B cell (primary cell): ENCODE results near the gene CRK. TPM values are rescaled to one million over a fixed set of nuclear protein-coding genes. Genes with fewer than 3 reads are reported as not detected.

Source experiments
- ATAC-seq: fragments of 200-7000 bp; cut with Tn5 transposase; one replicate; pipeline ENCODE4 v1.10.0; 2021; ENCODE audit warnings: low read depth, mild to moderate bottlenecking, moderate number of reproducible peaks, moderate library complexity
- CTCF ChIA-PET: fragments of 350-600 bp; sonication (Branson Sonifier 250); formaldehyde crosslinking; loops from one replicate; lab custom pipeline; 2021; ENCODE audit warnings: antibody characterized with exemption, inconsistent platforms; lab: Charles Lee
- POLR2A ChIA-PET: fragments of 350-600 bp; sonication (Branson Sonifier 250); formaldehyde crosslinking; loops from one replicate; lab custom pipeline; 2021; ENCODE audit warnings: antibody characterized with exemption; lab: Charles Lee
- DNase-seq: peaks from one replicate; pipeline ENCODE4 v3.0.0; 2013
- H2AFZ ChIP-seq: 2 replicates; pipeline ENCODE4 v1.6.1; 2012; ENCODE audit warnings: mild to moderate bottlenecking, low read depth, low read length; ENCODE audit not compliant: insufficient read depth, poor library complexity, severe bottlenecking
- H3K27ac ChIP-seq, 2 donors: 1 replicate in 1 of 2; 2 replicates in 1 of 2; pipeline ENCODE4 v1.5.1; 2012 to 2013; ENCODE audit warnings: low read length in 2 of 2, mild to moderate bottlenecking in 2 of 2, moderate library complexity in 1 of 2
- H3K27me3 ChIP-seq, 4 experiments: fragments of 200-600 bp in 1 of 4; sonication (generic) in 1 of 4; replicated peaks in 1 of 4; 1 replicate in 2 of 4; 2 replicates in 2 of 4; pipeline versions ENCODE4 v1.6.1 to v1.7.0; 2013 to 2016; ENCODE audit warnings: low read length in 3 of 4, mild to moderate bottlenecking in 2 of 4, mixed read lengths in 1 of 4, moderate library complexity in 1 of 4; ENCODE audit not compliant: insufficient read depth in 4 of 4, control insufficient read depth in 3 of 4; ENCODE audit errors: control extremely low read depth in 1 of 4
- H3K36me3 ChIP-seq, 2 experiments: replicated peaks in 1 of 2; 1 replicate in 1 of 2; 2 replicates in 1 of 2; pipeline versions ENCODE4 v1.6.1 to v1.7.1; 2013; ENCODE audit warnings: low read length in 1 of 2; ENCODE audit not compliant: insufficient read depth in 2 of 2, control insufficient read depth in 1 of 2; ENCODE audit errors: control extremely low read depth in 1 of 2, extremely low read depth in 1 of 2
- H3K4me1 ChIP-seq, 2 donors: fragments of 200-600 bp in 1 of 2; sonication (generic) in 1 of 2; 1 replicate in 1 of 2; 2 replicates in 1 of 2; pipeline versions ENCODE4 v1.5.1 to v1.6.1; 2013 to 2017; ENCODE audit warnings: low read length in 2 of 2; ENCODE audit not compliant: control insufficient read depth in 2 of 2, insufficient read depth in 2 of 2
- H3K4me2 ChIP-seq: replicated peaks from 2 replicates; pipeline ENCODE3; 2012; ENCODE audit warnings: mild to moderate bottlenecking, low read depth, low read length; ENCODE audit not compliant: poor library complexity, severe bottlenecking
- H3K4me3 ChIP-seq, 5 experiments: fragments of 200-600 bp in 1 of 5; sonication (generic) in 1 of 5; 1 replicate in 3 of 5; 2 replicates in 2 of 5; pipeline versions ENCODE4 v1.5.1 to v1.7.0; 2011 to 2016; ENCODE audit warnings: low read length in 4 of 5, mild to moderate bottlenecking in 4 of 5, low read depth in 2 of 5, control low read depth in 1 of 5, moderate library complexity in 1 of 5; ENCODE audit not compliant: insufficient read depth in 1 of 5; ENCODE audit errors: control extremely low read depth in 1 of 5, extremely low read depth in 1 of 5
- H3K79me2 ChIP-seq: fragments of 200-600 bp; sonication (generic); one replicate; pipeline ENCODE4 v1.6.0; 2016; ENCODE audit warnings: low read length; ENCODE audit not compliant: control insufficient read depth, insufficient read depth
- H3K9ac ChIP-seq: fragments of 200-600 bp; sonication (generic); 2 replicates; pipeline ENCODE4 v1.6.1; 2017; ENCODE audit warnings: mild to moderate bottlenecking, low read length, moderate library complexity
- H3K9me3 ChIP-seq, 3 donors: one replicate each; pipeline versions ENCODE4 v1.6.1 to v1.7.1; 2013; ENCODE audit warnings: low read length in 2 of 3; ENCODE audit not compliant: control insufficient read depth in 2 of 3, insufficient read depth in 1 of 3; ENCODE audit errors: control extremely low read depth in 1 of 3
- H4K20me1 ChIP-seq: 2 replicates; pipeline ENCODE4 v1.6.0; 2012; ENCODE audit warnings: mild to moderate bottlenecking, low read length; ENCODE audit not compliant: insufficient read depth, control insufficient read depth, poor library complexity, severe bottlenecking
- H3K27ac Mint-ChIP-seq: one replicate; pipeline ENCODE4 v1.8.0; 2021; ENCODE audit warnings: mixed read lengths
- H3K27me3 Mint-ChIP-seq: one replicate; pipeline ENCODE4 v1.8.0; 2021; ENCODE audit warnings: mixed read lengths
- H3K4me1 Mint-ChIP-seq: one replicate; pipeline ENCODE4 v1.8.0; 2021; ENCODE audit warnings: mixed read lengths
- H3K4me3 Mint-ChIP-seq: one replicate; pipeline ENCODE4 v1.8.0; 2021; ENCODE audit warnings: mixed read lengths
- H3K9me3 Mint-ChIP-seq: one replicate; pipeline ENCODE4 v1.8.0; 2022; ENCODE audit warnings: mixed read lengths; ENCODE audit not compliant: insufficient read depth
- EZH2 ChIP-seq: IDR thresholded peaks from 2 replicates; pipeline ENCODE4 v1.6.1; 2012; ENCODE audit warnings: borderline replicate concordance, low read depth, mild to moderate bottlenecking, moderate library complexity, low read length; ENCODE audit not compliant: insufficient read depth, poor library complexity, severe bottlenecking
- whole genome bisulfite sequencing: methylation state at CpG from one replicate; pipeline ENCODE4 v1.1.5; 2013; ENCODE audit warnings: missing lambda C conversion rate; ENCODE audit not compliant: insufficient coverage; 5-methylcytosine and 5-hydroxymethylcytosine counted together
- intact Hi-C: fragments of 100-400 bp; cut with micrococcal nuclease; formaldehyde crosslinking; loops from one replicate; pipeline ENCODE4 v1.10.0; 2022
- polyA plus RNA-seq: library from polyadenylated mRNA; depleted of rRNA; stranded (reverse); fragments of >200 nt; gene quantifications from 2 replicates; pipeline ENCODE4 v1.2.3, GENCODE V29; 2012
- total RNA-seq, 2 donors: library from RNA; stranded (reverse); fragments of 120-200 nt in 1 of 2; gene quantifications; 1 replicate in 1 of 2; 2 replicates in 1 of 2; pipeline versions ENCODE4 v1.2.3 to v1.2.4, GENCODE V29; 2013 to 2022
- TF ChIP-seq, protein P1 (sequence below): fragments of 200-600 bp; IDR thresholded peaks from one replicate; pipeline ENCODE4 v1.8.0; 2022; ENCODE audit warnings: antibody characterized with exemption, mild to moderate bottlenecking

CRK gene
- total and polyA plus RNA-seq, 2 donors (not counting 1 experiment from before 2014, with no cell fraction given): 8.2 to 36.4 TPM

DNA sequence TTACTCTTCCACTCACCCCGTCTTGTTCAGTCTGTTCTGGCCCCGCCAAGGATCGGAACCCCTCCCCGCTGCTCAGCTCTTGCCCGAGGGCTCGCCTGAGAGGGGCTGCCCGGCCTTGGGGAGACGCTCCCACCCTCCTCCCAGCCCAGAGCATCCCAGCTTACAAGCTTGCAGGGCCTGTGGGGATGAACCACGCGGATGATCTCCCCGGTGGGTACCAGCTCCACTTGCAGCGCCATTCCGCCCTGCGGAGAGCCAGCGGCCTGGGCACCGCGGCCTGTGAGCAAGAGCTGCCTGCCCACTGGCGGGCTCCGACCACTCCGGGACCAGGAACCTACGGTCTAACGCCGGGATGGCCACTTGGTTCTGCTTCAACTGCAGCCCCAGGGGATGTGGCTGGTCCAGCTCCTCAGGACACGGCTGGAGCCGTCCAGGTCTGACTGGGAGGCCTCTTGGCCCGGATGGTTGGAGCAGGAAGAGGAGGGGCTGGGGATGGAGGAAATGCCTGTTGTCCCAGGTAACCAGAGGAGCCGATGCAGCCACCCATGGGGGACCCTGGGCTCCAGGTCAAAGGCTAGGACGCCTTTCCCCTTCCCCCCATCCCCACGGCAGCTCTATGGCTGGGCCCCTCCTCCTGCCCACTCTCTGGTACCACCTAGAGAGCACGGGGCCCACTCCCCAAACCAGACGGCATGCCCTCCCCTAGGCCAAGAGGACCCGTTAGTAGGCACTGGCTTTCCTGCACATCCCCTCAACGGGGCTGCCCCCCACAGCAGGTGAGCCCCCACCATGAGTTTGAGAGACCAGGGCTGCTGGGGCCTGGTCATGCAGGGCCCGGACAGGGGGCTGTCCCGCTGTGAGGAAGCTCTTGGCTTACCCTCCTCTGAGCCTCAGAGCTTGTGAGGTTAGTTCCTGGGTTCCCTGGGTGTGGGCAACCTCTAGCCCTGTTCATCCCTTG, 36.5 kb upstream of the CRK start, which contains the start of gene MYO1C:
Gene MYO1C (minus strand): TSS at position 438 of the 958 bp plus-strand sequence. CDS start 199 bp downstream, at position 239.
- H3K4me1 ChIP-seq: peaks cover 29 to 42% of the 10 kb centered on the region in 2 donors
- intact Hi-C loops: no loop called here
- peaks cover 6% of the 10 kb centered on the region for H3K79me2 ChIP-seq
- H2AFZ ChIP-seq: peak within 1 kb of the TSS; percentile 77
- peak within 1 kb of the TSS; percentile 66 for H3K9ac ChIP-seq
- ATAC-seq: no peak
- no peak within 1 kb of the TSS for H3K27ac ChIP-seq
- peaks cover 13% of the 10 kb centered on the region for H4K20me1 ChIP-seq
- Mint-ChIP-seq H3K27me3 (no peaks in the 10 kb centered on the region), H3K9me3 (no peaks in the 10 kb centered on the region), H3K4me1 (peaks cover 38% of the 10 kb centered on the region), H3K4me3 (peak within 1 kb of the TSS; percentile 87), H3K27ac (peak within 1 kb of the TSS; percentile 81)
- 62% methylated on average over 32 of the region's 35 CpGs for WGBS
- peak; percentile 36 for DNase-seq
- H3K4me2 ChIP-seq: peak within 1 kb of the TSS; percentile 100
- ChIA-PET POLR2A (interaction anchor here (1.1 kb wide), 1 partner anchor 18 kb away, joined by 3 read pairs; no protein-coding TSS in a partner anchor), CTCF (interaction anchor here (0.6 to 2.0 kb wide), 5 partner anchors 22 to 130 kb away, joined by 3 to 7 read pairs (median 3); no protein-coding TSS in a partner anchor)
- H3K27me3 ChIP-seq: peaks cover 0 to 5% (median 0%) of the 10 kb centered on the region in 4 experiments
- peak within 1 kb of the TSS; percentile 7 to 73 (median 48) for H3K4me3 ChIP-seq
- no peaks in the 10 kb centered on the region for H3K9me3 ChIP-seq
- H3K36me3 ChIP-seq: peaks cover 0 to 26% of the 10 kb centered on the region in 2 experiments
- TF ChIP-seq, protein P1, sequence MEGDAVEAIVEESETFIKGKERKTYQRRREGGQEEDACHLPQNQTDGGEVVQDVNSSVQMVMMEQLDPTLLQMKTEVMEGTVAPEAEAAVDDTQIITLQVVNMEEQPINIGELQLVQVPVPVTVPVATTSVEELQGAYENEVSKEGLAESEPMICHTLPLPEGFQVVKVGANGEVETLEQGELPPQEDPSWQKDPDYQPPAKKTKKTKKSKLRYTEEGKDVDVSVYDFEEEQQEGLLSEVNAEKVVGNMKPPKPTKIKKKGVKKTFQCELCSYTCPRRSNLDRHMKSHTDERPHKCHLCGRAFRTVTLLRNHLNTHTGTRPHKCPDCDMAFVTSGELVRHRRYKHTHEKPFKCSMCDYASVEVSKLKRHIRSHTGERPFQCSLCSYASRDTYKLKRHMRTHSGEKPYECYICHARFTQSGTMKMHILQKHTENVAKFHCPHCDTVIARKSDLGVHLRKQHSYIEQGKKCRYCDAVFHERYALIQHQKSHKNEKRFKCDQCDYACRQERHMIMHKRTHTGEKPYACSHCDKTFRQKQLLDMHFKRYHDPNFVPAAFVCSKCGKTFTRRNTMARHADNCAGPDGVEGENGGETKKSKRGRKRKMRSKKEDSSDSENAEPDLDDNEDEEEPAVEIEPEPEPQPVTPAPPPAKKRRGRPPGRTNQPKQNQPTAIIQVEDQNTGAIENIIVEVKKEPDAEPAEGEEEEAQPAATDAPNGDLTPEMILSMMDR: no peak
- no peak for TF ChIP-seq EZH2
